GM23338 (cell line): ENCODE data around the gene SORCS2.

Experiments used
- CTCF ChIP-seq, 2 experiments: fragments of 200-600 bp in 1 of 2; sonication (generic) in 1 of 2; conservative IDR thresholded peaks; 2 replicates each; pipeline versions ENCODE4 v1.5.1 to v1.6.1; 2016 to 2017; ENCODE audit warnings: antibody characterized with exemption in 2 of 2, low read depth in 2 of 2, mild to moderate bottlenecking in 2 of 2, moderate library complexity in 1 of 2
- EZH2 ChIP-seq: fragments of 200-600 bp; sonication (generic); IDR thresholded peaks from one replicate; pipeline ENCODE4 v1.8.0; 2017; ENCODE audit warnings: antibody characterized with exemption, mild to moderate bottlenecking, low read depth; ENCODE audit not compliant: unreplicated experiment
- EZH2phosphoT487 ChIP-seq: fragments of 200-600 bp; sonication (generic); IDR thresholded peaks from one replicate; pipeline ENCODE4 v1.8.1; 2018; ENCODE audit warnings: antibody characterized with exemption; ENCODE audit not compliant: unreplicated experiment
- NANOG ChIP-seq: IDR thresholded peaks from 2 replicates; pipeline ENCODE4 v1.6.1; 2016; ENCODE audit warnings: antibody characterized with exemption, borderline replicate concordance
- POLR2AphosphoS5 ChIP-seq: IDR thresholded peaks from 2 replicates; pipeline ENCODE4 v1.6.1; 2016; ENCODE audit warnings: antibody characterized with exemption, low read depth
- REST ChIP-seq: IDR thresholded peaks from one replicate; pipeline ENCODE4 v1.6.1; 2018; ENCODE audit warnings: antibody characterized with exemption; ENCODE audit not compliant: unreplicated experiment
- STAT1 ChIP-seq: IDR thresholded peaks from one replicate; pipeline ENCODE4 v1.6.1; 2016; ENCODE audit warnings: antibody characterized with exemption; ENCODE audit not compliant: unreplicated experiment
- ZNF114 ChIP-seq: fragments of 250-450 bp; sonication (Bioruptor Pico); IDR thresholded peaks from 2 replicates; pipeline ENCODE4 v1.5.0; 2020; ENCODE audit warnings: mild to moderate bottlenecking, moderate library complexity
- ZNF331 ChIP-seq: fragments of 250-450 bp; sonication (Bioruptor Pico); IDR thresholded peaks from 2 replicates; pipeline ENCODE4 v1.5.0; 2020; ENCODE audit warnings: low read depth, mild to moderate bottlenecking, moderate library complexity
- TF ChIP-seq, protein P1 (sequence below): IDR thresholded peaks from 2 replicates; pipeline ENCODE4 v1.6.1; 2016; ENCODE audit warnings: antibody characterized with exemption

GRCh38 chr4:7767966-7768365, 575.6 kb downstream of the SORCS2 start:
- no peak for TF ChIP-seq EZH2phosphoT487
- TF ChIP-seq CTCF (conservative IDR thresholded peaks at IDR 0.05; ENCODE audit: low read depth in 2 of 2): no peak
- TF ChIP-seq EZH2: no peak
- TF ChIP-seq REST: no peak
- TF ChIP-seq POLR2AphosphoS5: no peak
- no peak for TF ChIP-seq STAT1
- no peak for TF ChIP-seq ZNF331 (CRISPR knock-in tag)
- no peak for TF ChIP-seq NANOG
- TF ChIP-seq, protein P1, sequence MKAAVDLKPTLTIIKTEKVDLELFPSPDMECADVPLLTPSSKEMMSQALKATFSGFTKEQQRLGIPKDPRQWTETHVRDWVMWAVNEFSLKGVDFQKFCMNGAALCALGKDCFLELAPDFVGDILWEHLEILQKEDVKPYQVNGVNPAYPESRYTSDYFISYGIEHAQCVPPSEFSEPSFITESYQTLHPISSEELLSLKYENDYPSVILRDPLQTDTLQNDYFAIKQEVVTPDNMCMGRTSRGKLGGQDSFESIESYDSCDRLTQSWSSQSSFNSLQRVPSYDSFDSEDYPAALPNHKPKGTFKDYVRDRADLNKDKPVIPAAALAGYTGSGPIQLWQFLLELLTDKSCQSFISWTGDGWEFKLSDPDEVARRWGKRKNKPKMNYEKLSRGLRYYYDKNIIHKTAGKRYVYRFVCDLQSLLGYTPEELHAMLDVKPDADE: no peak
- no peak for TF ChIP-seq ZNF114
